Central memory CD8-positive, alpha-beta T cell (primary cell): Measurements from ENCODE around the gene PTPN21.

Source experiments
- ATAC-seq: fragments of 150-1000 bp; cut with Tn5 transposase; replicated peaks from 2 replicates; pipeline ENCODE4 v1.10.0; 2022; ENCODE audit warnings: mild to moderate bottlenecking, moderate FRiP score, moderate number of reproducible peaks; ENCODE audit not compliant: poor library complexity, severe bottlenecking; ENCODE audit errors: extremely low read depth
- DNase-seq, 2 donors: peaks; one replicate each; pipeline ENCODE4 v3.0.0; 2021; ENCODE audit warnings: low spot score in 2 of 2
- H3K27ac Mint-ChIP-seq: one replicate; pipeline ENCODE4 v1.8.0; 2022; ENCODE audit warnings: low read depth, mild to moderate bottlenecking, moderate library complexity, mixed read lengths
- H3K27me3 Mint-ChIP-seq: one replicate; pipeline ENCODE4 v1.8.0; 2022; ENCODE audit warnings: mixed read lengths
- H3K36me3 Mint-ChIP-seq: one replicate; pipeline ENCODE4 v1.8.0; 2022; ENCODE audit warnings: mild to moderate bottlenecking, moderate library complexity, mixed read lengths; ENCODE audit not compliant: insufficient read depth
- H3K4me1 Mint-ChIP-seq: one replicate; pipeline ENCODE4 v1.8.0; 2022; ENCODE audit warnings: mixed read lengths
- H3K4me3 Mint-ChIP-seq: one replicate; pipeline ENCODE4 v1.8.0; 2022; ENCODE audit warnings: mild to moderate bottlenecking, moderate library complexity, mixed read lengths
- H3K9me3 Mint-ChIP-seq: one replicate; pipeline ENCODE4 v1.8.0; 2022; ENCODE audit warnings: mixed read lengths

Gene PTPN21

GRCh38 chr14:88420187-88420586 lies 134.6 kb downstream of the PTPN21 start:
- Mint-ChIP-seq H3K27ac (no peak overlapping the region), H3K36me3 (peaks cover 7% of the 10 kb centered on the region), H3K9me3 (peaks cover 17% of the 10 kb centered on the region), H3K4me3 (no peak overlapping the region), H3K4me1 (no peaks in the 10 kb centered on the region), H3K27me3 (no peaks in the 10 kb centered on the region)
- DNase-seq (no peak), ATAC-seq (no peak)

DNA sequence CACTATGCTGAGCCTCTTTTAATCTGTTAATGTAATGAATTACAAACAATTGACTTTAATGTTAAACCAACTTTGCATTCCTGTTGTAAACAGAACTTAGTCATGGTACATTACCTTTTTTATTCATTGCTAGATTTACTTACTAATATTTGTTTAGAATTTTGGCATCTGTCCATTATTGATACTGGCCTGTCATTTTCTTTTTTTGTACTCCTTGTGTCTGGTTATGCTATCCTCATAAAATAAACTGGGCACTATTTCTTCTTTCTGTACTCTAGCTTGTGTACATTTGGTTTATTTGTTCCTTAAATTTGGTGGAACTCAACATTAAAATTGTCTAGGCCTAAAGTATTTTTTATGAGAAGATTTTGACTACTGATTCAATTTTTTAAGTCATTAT lies 137.2 kb downstream of the PTPN21 start:
- ATAC-seq (no peak), DNase-seq (no peak)
- Mint-ChIP-seq H3K4me1 (no peaks in the 10 kb centered on the region), H3K27me3 (no peaks in the 10 kb centered on the region), H3K36me3 (peaks cover 7% of the 10 kb centered on the region), H3K4me3 (no peak overlapping the region), H3K27ac (no peak overlapping the region), H3K9me3 (peaks cover 17% of the 10 kb centered on the region)
